PC-9 (cell line): ENCODE measurements around the gene CDCA5. TPM values are rescaled to one million over a fixed set of nuclear protein-coding genes. Genes with fewer than 3 reads are reported as not detected.

ENCODE experiments used
- BruUV-seq: library from RNA; stranded (reverse); fragments of 400-500 nt; replicated peaks from 2 replicates; lab custom pipeline; 2021; lab: Mats Ljungman, UMichigan
- CTCF ChIA-PET: fragments of 300-600 bp; sonication (Branson Sonifier 250); formaldehyde crosslinking; loops from one replicate; lab custom pipeline; 2022; ENCODE audit warnings: antibody characterized with exemption; lab: Charles Lee
- POLR2A ChIA-PET: fragments of 300-600 bp; sonication (Branson Sonifier 250); formaldehyde crosslinking; loops from one replicate; lab custom pipeline; 2022; ENCODE audit warnings: antibody characterized with exemption; ENCODE audit not compliant: unreplicated experiment; lab: Charles Lee
- DNase-seq, 2 experiments: peaks; one replicate each; pipeline versions ENCODE4 v3.0.0 to v3.0.0-alpha.2; 2015 to 2022; ENCODE audit warnings: mixed read lengths in 1 of 2
- H2AFZ ChIP-seq: fragments of 200-600 bp; sonication (generic); 2 replicates; pipeline ENCODE4 v1.8.1; 2017; ENCODE audit warnings: antibody characterized with exemption
- H3F3A ChIP-seq: fragments of 200-600 bp; sonication (generic); 2 replicates; pipeline ENCODE4 v1.8.1; 2017; ENCODE audit warnings: antibody characterized with exemption, mild to moderate bottlenecking, low read depth; ENCODE audit not compliant: insufficient read depth
- H3K27ac ChIP-seq: fragments of 200-600 bp; sonication (generic); 2 replicates; pipeline ENCODE4 v1.6.1; 2016; ENCODE audit warnings: mixed run types
- H3K27me3 ChIP-seq: fragments of 200-600 bp; sonication (generic); 2 replicates; pipeline ENCODE4 v1.6.1; 2016; ENCODE audit warnings: low read depth, mixed run types; ENCODE audit not compliant: insufficient read depth
- H3K36me3 ChIP-seq: fragments of 200-600 bp; sonication (generic); 2 replicates; pipeline ENCODE4 v1.6.1; 2016; ENCODE audit warnings: low read depth, mixed run types
- H3K4me1 ChIP-seq: fragments of 200-600 bp; sonication (generic); replicated peaks from 2 replicates; pipeline ENCODE4 v1.6.1; 2016; ENCODE audit warnings: mixed run types; ENCODE audit not compliant: insufficient read depth
- H3K4me2 ChIP-seq: fragments of 200-600 bp; sonication (generic); 2 replicates; pipeline ENCODE4 v1.6.1; 2017; ENCODE audit warnings: mixed run types
- H3K4me3 ChIP-seq: fragments of 200-600 bp; sonication (generic); 2 replicates; pipeline ENCODE4 v1.6.1; 2016; ENCODE audit warnings: mixed run types
- H3K79me2 ChIP-seq: fragments of 200-600 bp; sonication (generic); 2 replicates; pipeline ENCODE4 v1.6.1; 2017; ENCODE audit warnings: low read depth, mixed run types
- H3K9me2 ChIP-seq: fragments of 200-600 bp; sonication (generic); 2 replicates; pipeline ENCODE4 v1.8.1; 2017; ENCODE audit warnings: mild to moderate bottlenecking; ENCODE audit not compliant: insufficient read depth
- H3K9me3 ChIP-seq: fragments of 200-600 bp; sonication (generic); 2 replicates; pipeline ENCODE4 v1.8.1; 2016; ENCODE audit warnings: low read depth; ENCODE audit not compliant: insufficient read depth
- H4K20me1 ChIP-seq: fragments of 200-600 bp; sonication (generic); 2 replicates; pipeline ENCODE4 v1.8.1; 2017; ENCODE audit not compliant: insufficient read depth
- CTCF ChIP-seq: fragments of 200-600 bp; sonication (generic); conservative IDR thresholded peaks from 2 replicates; pipeline ENCODE4 v1.6.1; 2017; ENCODE audit warnings: mixed run types, antibody characterized with exemption, mild to moderate bottlenecking, moderate library complexity
- EZH2 ChIP-seq: fragments of 200-600 bp; sonication (generic); IDR thresholded peaks from 2 replicates; pipeline ENCODE4 v1.8.0; 2017; ENCODE audit warnings: antibody characterized with exemption, low read depth
- intact Hi-C: fragments of 100-400 bp; cut with micrococcal nuclease; formaldehyde crosslinking; loops from one replicate; pipeline ENCODE4 v1.10.0; 2022; ENCODE audit not compliant: unreplicated experiment
- total RNA-seq: library from RNA; stranded (reverse); gene quantifications from 2 replicates; pipeline ENCODE4 v1.2.3, GENCODE V29; 2021

The CDCA5 gene
- total RNA-seq, 1 experiment from 2014 or later = 86.4 TPM

- Histone ChIP-seq H3K9me3 (no peaks in the 10 kb centered on the region), H3K27ac (no peak overlapping the region), H2AFZ (no peak overlapping the region), H3F3A (peaks cover 74% of the 10 kb centered on the region), H4K20me1 (peaks cover 10% of the 10 kb centered on the region; the same call in 1 of the 2 replicates), H3K79me2 (peaks cover 46% of the 10 kb centered on the region), H3K27me3 (no peaks in the 10 kb centered on the region), H3K4me2 (peak overlapping the region; percentile 98), H3K4me1 (peaks cover 39% of the 10 kb centered on the region), H3K4me3 (peak overlapping the region; percentile 100; the same call in 1 of the 2 replicates), H3K36me3 (peaks cover 10% of the 10 kb centered on the region), H3K9me2 (no peaks in the 10 kb centered on the region)
- TF ChIP-seq CTCF = no peak
- TF ChIP-seq EZH2 = no peak
- no peak for DNase-seq
- BruUV-seq = no TSS peak
- intact Hi-C loops = loop anchor here (2.0 to 5.0 kb wide), 6 partner anchors 89 to 338 kb away; partner anchors contain the start of genes ARL2, ATG2A, PPP2R5B and SF1
- ChIA-PET CTCF (no interaction called here), POLR2A (no interaction called here)
Observed at GRCh38 chr11:65115361-65116082, 31.7 kb upstream of the CDCA5 start.

- Histone ChIP-seq H3F3A (peaks cover 72% of the 10 kb centered on the region), H3K9me2 (no peaks in the 10 kb centered on the region), H3K4me1 (peaks cover 34% of the 10 kb centered on the region), H3K36me3 (peaks cover 1% of the 10 kb centered on the region; the same call in 1 of the 2 replicates), H4K20me1 (0 out of 2 replicates have a peak, but pooled peaks cover 10% of the 10 kb centered on the region), H3K4me2 (no peak overlapping the region), H3K79me2 (peaks cover 37% of the 10 kb centered on the region), H3K27ac (no peak overlapping the region), H3K27me3 (no peaks in the 10 kb centered on the region), H3K4me3 (no peak overlapping the region), H2AFZ (no peak overlapping the region), H3K9me3 (no peaks in the 10 kb centered on the region)
- no peak for DNase-seq
- ChIA-PET POLR2A (interaction anchor here (0.6 kb wide), 1 partner anchor 203 kb away, joined by 3 read pairs; no protein-coding TSS in a partner anchor), CTCF (interaction anchor here (1.2 kb wide), 1 partner anchor 20 kb away, joined by 3 read pairs; no protein-coding TSS in a partner anchor)
- no TSS peak for BruUV-seq
- intact Hi-C loops = loop anchor here (5.0 kb wide), 2 partner anchors 218 to 337 kb away; partner anchors contain the start of genes DPF2 and SF1
- TF ChIP-seq EZH2 = no peak
- no peak for TF ChIP-seq CTCF
Observed at GRCh38 chr11:65114538-65115171, 30.8 kb upstream of the CDCA5 start.

- no peaks in the 10 kb centered on the region for H3K9me2 ChIP-seq
- CTCF ChIA-PET = interaction anchor here (1.2 to 1.5 kb wide), 2 partner anchors 19 to 68 kb away, joined by 3 to 5 read pairs; partner anchors contain the start of gene CAPN1
- no peaks in the 10 kb centered on the region for H3K36me3 ChIP-seq
- POLR2A ChIA-PET = interaction anchor here (0.5 to 0.6 kb wide), 4 partner anchors 67 to 774 kb away, joined by 4 to 14 read pairs (median 5); partner anchors contain the start of gene FIBP
- H3K4me2 ChIP-seq = peak overlapping the region; percentile 100; the same call in 1 of the 2 replicates
- H4K20me1 ChIP-seq = 0 out of 2 replicates have a peak, but pooled peaks cover 9% of the 10 kb centered on the region
- H3K27ac ChIP-seq = no peak overlapping the region
- peaks cover 36% of the 10 kb centered on the region for H3K79me2 ChIP-seq
- peaks cover 37% of the 10 kb centered on the region for H3K4me1 ChIP-seq
- no peaks in the 10 kb centered on the region for H3K9me3 ChIP-seq
- peaks cover 71% of the 10 kb centered on the region for H3F3A ChIP-seq
- H3K27me3 ChIP-seq = no peaks in the 10 kb centered on the region
- intact Hi-C loops = loop anchor here (5.0 kb wide), 1 partner anchor 218 kb away; the partner anchor contains the start of gene DPF2
- no peak for TF ChIP-seq CTCF
- no peak for TF ChIP-seq EZH2
- TSS peak; percentile 15 for BruUV-seq
- no peak overlapping the region for H2AFZ ChIP-seq
- no peak for DNase-seq
- H3K4me3 ChIP-seq = no peak overlapping the region
Observed at GRCh38 chr11:65113839-65114238, 30.0 kb upstream of the CDCA5 start.
